K562 (cell line): ENCODE results near the gene HOXD4. TPM values are rescaled to one million over a fixed set of nuclear protein-coding genes. Genes with fewer than 3 reads are reported as not detected.

ENCODE experiments used
- ATAC-seq: fragments of 200-7000 bp; cut with Tn5 transposase; 3 replicates; pipeline ENCODE4 v1.9.1; 2020; ENCODE audit warnings: moderate library complexity
- BruUV-seq: library from RNA; stranded (reverse); fragments of 400-500 nt; replicated peaks from 2 replicates; lab custom pipeline; 2021; lab: Mats Ljungman, UMichigan
- CTCF ChIA-PET: fragments of 300-600 bp; formaldehyde crosslinking; extraction: SDS; loops from one replicate; lab custom pipeline; 2021; ENCODE audit warnings: low intra/inter-chr PET ratio; lab: Yijun Ruan, JAX
- POLR2A ChIA-PET: fragments of 300-600, 350-650 bp; sonication (Branson Sonifier 250); formaldehyde crosslinking; extraction: SDS; loops from one replicate; lab custom pipeline; 2021; ENCODE audit warnings: antibody characterized with exemption, inconsistent platforms; lab: Yijun Ruan, JAX
- DNase-seq, 4 experiments: peaks; one replicate each; pipeline versions ENCODE4 v3.0.0 to v3.0.0-alpha.2; 2011 to 2018; ENCODE audit warnings: low spot score in 3 of 4, mixed read lengths in 3 of 4; ENCODE audit errors: extremely low read depth in 1 of 4
- FAIRE-seq: peaks from 2 replicates; lab custom pipeline; 2011; peaks lifted over from hg19 to GRCh38; lab: Jason Lieb, UNC
- H2AFZ ChIP-seq: 2 replicates; pipeline ENCODE4 v1.6.0; 2011; ENCODE audit warnings: low read depth, low read length, control low read depth, inconsistent platforms
- H3K27ac ChIP-seq: fragments of 200-600 bp; 3 replicates; pipeline ENCODE4 v1.8.0; 2011; ENCODE audit warnings: low read depth, mild to moderate bottlenecking, control low read depth, inconsistent platforms, low read length, moderate library complexity, mixed read lengths; ENCODE audit errors: extremely low read depth
- H3K27me3 ChIP-seq, 2 experiments: fragments of 300-600 bp in 1 of 2; 2 replicates in 1 of 2; 3 replicates in 1 of 2; pipeline versions ENCODE4 v1.6.0 to v1.8.0; 2011; ENCODE audit warnings: inconsistent platforms in 2 of 2, low read length in 2 of 2, mild to moderate bottlenecking in 1 of 2, mixed read lengths in 1 of 2, moderate library complexity in 1 of 2; ENCODE audit not compliant: control insufficient read depth in 2 of 2, insufficient read depth in 2 of 2
- H3K36me3 ChIP-seq: fragments of 300-600 bp; 3 replicates; pipeline ENCODE4 v1.8.0; 2011; ENCODE audit warnings: mild to moderate bottlenecking, low read length, inconsistent platforms; ENCODE audit not compliant: control insufficient read depth, insufficient read depth
- H3K4me1 ChIP-seq, 2 experiments: fragments of 200-600 bp in 1 of 2; replicated peaks in 1 of 2; 2 replicates in 1 of 2; 3 replicates in 1 of 2; pipeline versions ENCODE4 v1.5.1 to v1.8.0; 2011; ENCODE audit warnings: inconsistent platforms in 2 of 2, low read length in 2 of 2, mild to moderate bottlenecking in 1 of 2, mixed read lengths in 1 of 2, moderate library complexity in 1 of 2; ENCODE audit not compliant: control insufficient read depth in 2 of 2, insufficient read depth in 2 of 2
- H3K4me2 ChIP-seq: 2 replicates; pipeline ENCODE4 v1.6.1; 2011; ENCODE audit warnings: low read length, control low read depth, inconsistent platforms, mixed read lengths; ENCODE audit not compliant: insufficient read depth
- H3K4me3 ChIP-seq: fragments of 200-600 bp; sonication (generic), shearing (Covaris generic); 2 replicates; pipeline ENCODE4 v1.5.1; 2016; ENCODE audit warnings: control low read depth, inconsistent platforms
- H3K79me2 ChIP-seq: fragments of 200-600 bp; 3 replicates; pipeline ENCODE4 v1.8.0; 2011; ENCODE audit warnings: low read length, inconsistent platforms; ENCODE audit not compliant: control insufficient read depth, insufficient read depth
- H3K9ac ChIP-seq, 2 experiments: 2 replicates each; pipeline versions ENCODE4 v1.6.0 to v1.6.1; 2011; ENCODE audit warnings: low read depth in 2 of 2, low read length in 2 of 2, control low read depth in 1 of 2, inconsistent platforms in 1 of 2, mild to moderate bottlenecking in 1 of 2, mixed read lengths in 1 of 2; ENCODE audit not compliant: insufficient read depth in 1 of 2
- H3K9me1 ChIP-seq: one replicate; pipeline ENCODE4 v1.6.0; 2011; ENCODE audit warnings: inconsistent platforms, mild to moderate bottlenecking, low read length, moderate library complexity; ENCODE audit not compliant: control insufficient read depth, insufficient read depth
- H3K9me3 ChIP-seq: replicated peaks from 2 replicates; pipeline ENCODE4 v1.5.1; 2011; ENCODE audit warnings: low read depth, low read length, inconsistent platforms; ENCODE audit not compliant: control insufficient read depth, insufficient read depth
- H4K20me1 ChIP-seq: replicated peaks from 2 replicates; pipeline ENCODE4 v1.6.1; 2011; ENCODE audit warnings: low read length, inconsistent platforms, mixed read lengths; ENCODE audit not compliant: control insufficient read depth, insufficient read depth
- EP300 ChIP-seq: IDR thresholded peaks from 2 replicates; pipeline ENCODE4 v1.6.1; 2012; ENCODE audit warnings: low read length, improper control_type of control experiment
- FIP1L1 ChIP-seq: fragments of 200-400 bp; formaldehyde crosslinking; IDR thresholded peaks from 2 replicates; pipeline ENCODE4 v1.6.1; 2018; ENCODE audit warnings: mild to moderate bottlenecking, low read depth, low read length; ENCODE audit not compliant: poor library complexity, severe bottlenecking
- GTF3C2 ChIP-seq: IDR thresholded peaks from 3 replicates; pipeline ENCODE4 v1.6.1; 2011; ENCODE audit warnings: borderline replicate concordance, mild to moderate bottlenecking, moderate library complexity; ENCODE audit not compliant: insufficient read length; ENCODE audit errors: extremely low read depth
- NEUROD1 ChIP-seq: fragments of 150-350 bp; IDR thresholded peaks from 2 replicates; pipeline ENCODE4 v1.6.1; 2014; ENCODE audit warnings: borderline replicate concordance, low read length, low read depth; ENCODE audit not compliant: partially characterized antibody
- NR4A1 ChIP-seq, 2 experiments: fragments of 250-450 bp in 1 of 2; fragments of 450-650 bp in 1 of 2; sonication (Bioruptor Pico) in 1 of 2; IDR thresholded peaks; 2 replicates each; pipeline versions ENCODE4 v1.4.0 to v1.6.1; 2016 to 2020; ENCODE audit warnings: mild to moderate bottlenecking in 2 of 2, missing compliant biosample characterization in 1 of 2, missing genetic modification characterization in 1 of 2, moderate library complexity in 1 of 2
- PCBP1 ChIP-seq: fragments of 200-400 bp; formaldehyde crosslinking; IDR thresholded peaks from 2 replicates; pipeline ENCODE4 v1.6.1; 2018; ENCODE audit warnings: mild to moderate bottlenecking, low read depth, low read length; ENCODE audit not compliant: poor library complexity, severe bottlenecking
- PHF8 ChIP-seq: fragments of 200-600 bp; sonication (generic); IDR thresholded peaks from 2 replicates; pipeline ENCODE4 v1.6.1; 2012; ENCODE audit warnings: mixed run types, mild to moderate bottlenecking, inconsistent platforms, low read length, moderate library complexity, borderline replicate concordance
- SAFB ChIP-seq: fragments of 200-400 bp; formaldehyde crosslinking; IDR thresholded peaks from 2 replicates; pipeline ENCODE4 v1.6.1; 2017; ENCODE audit warnings: low read depth, low read length, borderline replicate concordance
- SMARCE1 ChIP-seq: fragments of 450-650 bp; IDR thresholded peaks from 2 replicates; pipeline ENCODE4 v1.7.1; 2016; ENCODE audit warnings: mild to moderate bottlenecking
- SNIP1 ChIP-seq: fragments of 450-650 bp; IDR thresholded peaks from 2 replicates; pipeline ENCODE4 v1.7.1; 2017; ENCODE audit warnings: low read depth, mild to moderate bottlenecking
- TCFL5 ChIP-seq: fragments of 250-450 bp; sonication (Bioruptor Pico); conservative IDR thresholded peaks from 2 replicates; pipeline ENCODE4 v1.6.1; 2021; ENCODE audit warnings: mild to moderate bottlenecking, moderate library complexity, matching md5 sums
- USF1 ChIP-seq: sonication (generic); formaldehyde crosslinking; IDR thresholded peaks from 2 replicates; pipeline ENCODE4 v1.9.0; 2022; ENCODE audit warnings: mild to moderate bottlenecking, missing genetic modification reagents
- YBX1 ChIP-seq: fragments of 450-650 bp; IDR thresholded peaks from 2 replicates; pipeline ENCODE4 v1.7.1; 2016; ENCODE audit warnings: mild to moderate bottlenecking
- ZNF639 ChIP-seq, 2 experiments: fragments of 200-800 bp in 1 of 2; sonication (Bioruptor generic) in 1 of 2; sonication (generic) in 1 of 2; formaldehyde crosslinking in 1 of 2; IDR thresholded peaks in 1 of 2; conservative IDR thresholded peaks in 1 of 2; 2 replicates each; pipeline versions ENCODE4 v1.5.0 to v1.6.1; 2016 to 2020; ENCODE audit warnings: missing compliant biosample characterization in 1 of 2, missing genetic modification characterization in 1 of 2, missing genetic modification reagents in 1 of 2
- ZZZ3 ChIP-seq: fragments of 450-650 bp; IDR thresholded peaks from 2 replicates; pipeline ENCODE4 v1.6.1; 2016; ENCODE audit warnings: antibody characterized with exemption, mild to moderate bottlenecking, moderate library complexity
- WGBS: fragments of 100-300 bp; shearing (Covaris generic); methylation state at CpG from one replicate; pipeline ENCODE4 v1.1.6; 2016; ENCODE audit warnings: low coverage, mixed read lengths; ENCODE audit not compliant: insufficient coverage; ENCODE audit errors: missing lambda C conversion rate; 5-methylcytosine and 5-hydroxymethylcytosine counted together
- in situ Hi-C: fragments of 300-500 bp; cut with MboI; formaldehyde crosslinking; loops from 4 replicates; pipeline ENCODE4 v1.15.0; 2018; ENCODE audit warnings: inconsistent platforms, mixed read lengths
- intact Hi-C: fragments of 100-400 bp; cut with micrococcal nuclease; formaldehyde crosslinking; loops from 2 replicates; pipeline ENCODE4 v1.14.2; 2022
- polyA plus RNA-seq, 8 experiments: library from polyadenylated mRNA; depleted of rRNA in 4 of 8; stranded (reverse) in 5 of 8; unstranded in 3 of 8; fragments of >200 nt; fragmentation: Nextera tagmentation in 2 of 8; fragmentation: Illumina TruSeq in 1 of 8; extraction: Ambion mirVana in 2 of 8; extraction: Trizol in 1 of 8; gene quantifications; 2 replicates each; pipeline versions ENCODE4 v1.2.1 to v1.2.3, GENCODE V29; 2011 to 2014; ENCODE audit warnings: inconsistent platforms in 1 of 8, missing spikeins in 1 of 8
- total RNA-seq, 7 experiments: library from RNA; depleted of rRNA in 6 of 7; stranded (reverse); fragments of >200 nt in 6 of 7; fragmentation: Illumina TruSeq in 2 of 7; extraction: Trizol in 2 of 7; gene quantifications; 2 replicates each; pipeline versions ENCODE4 v1.2.1 to v1.2.3, GENCODE V29; 2011 to 2021; ENCODE audit warnings: low replicate concordance in 1 of 7

The HOXD4 gene
- total and polyA plus RNA-seq, 9 of the 15 experiments (the other 6 are each of a cell fraction or from before 2014, with no cell fraction given): not detected

- FAIRE-seq (no peak), DNase-seq (no peak), ATAC-seq (no peak)
- H4K20me1 ChIP-seq: no peaks in the 10 kb centered on the region
- H3K9me3 ChIP-seq: no peaks in the 10 kb centered on the region; the same call in 1 of the 2 replicates
- POLR2A ChIA-PET: interaction anchor here (0.6 kb wide), 1 partner anchor 81 kb away, joined by 3 read pairs; no protein-coding TSS in a partner anchor
- intact Hi-C loops (no loop called here), in situ Hi-C loops (loop anchor here (25.0 kb wide), 2 partner anchors 676 to 1626 kb away; no protein-coding TSS in a partner anchor)
- CTCF ChIA-PET: interaction anchor here (1.7 kb wide), 1 partner anchor 10 kb away, joined by 4 read pairs; no protein-coding TSS in a partner anchor
- H2AFZ ChIP-seq: no peak overlapping the region
- peak overlapping the region; percentile 10; the same call in 1 of the 2 replicates for H3K4me2 ChIP-seq
- peaks cover 0 to 15% of the 10 kb centered on the region in 2 experiments; a peak in 2 of 5 replicates for H3K4me1 ChIP-seq
- no peak overlapping the region for H3K4me3 ChIP-seq
- H3K27ac ChIP-seq: no peak overlapping the region
- WGBS: 22% methylated on average over 57 of the region's 71 CpGs
- peaks cover 37 to 64% of the 10 kb centered on the region in 2 experiments for H3K27me3 ChIP-seq
- no peaks in the 10 kb centered on the region for H3K36me3 ChIP-seq
- no peak overlapping the region for H3K9ac ChIP-seq
- no TSS peak for BruUV-seq
- no peaks in the 10 kb centered on the region for H3K79me2 ChIP-seq
- no peaks in the 10 kb centered on the region for H3K9me1 ChIP-seq
- no peak for TF ChIP-seq ZZZ3
- TF ChIP-seq PCBP1: peak; percentile 46
- no peak for TF ChIP-seq GTF3C2
- no peak for TF ChIP-seq TCFL5 (CRISPR knock-in tag)
- no peak for TF ChIP-seq SAFB
- no peak for TF ChIP-seq ZNF639 (CRISPR knock-in tag; conservative IDR thresholded peaks at IDR 0.05 in 1 of 2, IDR thresholded peaks at IDR 0.05 in 1 of 2)
- TF ChIP-seq NEUROD1: no peak
- no peak for TF ChIP-seq SMARCE1
- TF ChIP-seq EP300: no peak
- TF ChIP-seq USF1 (CRISPR knock-in tag): peak; percentile 40; the same call in 1 of the 2 replicates
- no peak for TF ChIP-seq PHF8
- no peak for TF ChIP-seq SNIP1
- no peak for TF ChIP-seq NR4A1 (CRISPR knock-in tag; IDR thresholded peaks at IDR 0.05)
- no peak for TF ChIP-seq NR4A1 (tag; IDR thresholded peaks at IDR 0.05)
- TF ChIP-seq FIP1L1: no peak
- TF ChIP-seq YBX1: no peak
These were observed 14.7 kb upstream of the HOXD4 start for GRCh38 chr2:176136374-176137251.
